ENCODE measurements around the gene SMYD3.

- TF ChIP-seq CTCF (IDR thresholded peaks at IDR 0.05) (no peak), POLR2A (IDR thresholded peaks at IDR 0.05) (no peak)
These were observed 432.7 kb downstream of the SMYD3 start for GRCh38 chr1:246074421-246074820.
